SIG-M5 treated with dmso at 0.1 percent for 504 hours (cell line): Measurements from ENCODE around the gene CHD5.
"Not testable (repeated sequence)": the region's sequence is repeated elsewhere in the genome, so short reads cannot be mapped to it uniquely, and the experiment has no call there.

Experiments used
- DNase-seq: peaks from one replicate; lab custom pipeline; 2025; ENCODE audit not compliant: unreplicated experiment; lab: John Stamatoyannopoulos, UW

Gene CHD5

GRCh38 chr1:6180268-6180706, at the start of gene CHD5:
Gene CHD5, minus strand, starts transcription at chr1:6180321. Its CDS starts 298 bp downstream, at chr1:6180023.
- DNase-seq = no peak

GRCh38 chr1:6225651-6226050, 45.5 kb upstream of the CHD5 start:
- DNase-seq = no peak

- DNase-seq = no peak
Measured at GRCh38 chr1:6224718-6225117, 44.6 kb upstream of the CHD5 start.

GRCh38 chr1:6223617-6224016, 43.5 kb upstream of the CHD5 start:
- DNase-seq = no peak

GRCh38 chr1:6222636-6223035, 42.5 kb upstream of the CHD5 start:
- DNase-seq = no peak

- DNase-seq = no peak
Measured at GRCh38 chr1:6221210-6221784, 41.2 kb upstream of the CHD5 start.

GRCh38 chr1:6220236-6220635, 40.1 kb upstream of the CHD5 start:
- peak; percentile 42 for DNase-seq

GRCh38 chr1:6219641-6220040, 39.5 kb upstream of the CHD5 start:
- not testable (repeated sequence) for DNase-seq

- no peak for DNase-seq
Measured at GRCh38 chr1:6218375-6219164, 38.4 kb upstream of the CHD5 start.

- DNase-seq = no peak
Measured at GRCh38 chr1:6212193-6212959, 32.3 kb upstream of the CHD5 start.

GRCh38 chr1:6211731-6212130, 31.6 kb upstream of the CHD5 start:
- no peak for DNase-seq

- DNase-seq = no peak
Measured at GRCh38 chr1:6210591-6211355, 30.7 kb upstream of the CHD5 start.

- DNase-seq = peak; percentile 22
Measured at GRCh38 chr1:6209661-6210580, 29.8 kb upstream of the CHD5 start.

- DNase-seq = peak; percentile 36
Measured at GRCh38 chr1:6208723-6209660, 28.9 kb upstream of the CHD5 start.

GRCh38 chr1:6207921-6208320, 27.8 kb upstream of the CHD5 start:
- no peak for DNase-seq

GRCh38 chr1:6207075-6207885, 27.2 kb upstream of the CHD5 start:
- no peak for DNase-seq

GRCh38 chr1:6206520-6206855, 26.4 kb upstream of the CHD5 start:
- no peak for DNase-seq

- DNase-seq = peak; percentile 16
Measured at GRCh38 chr1:6205849-6206519, 25.9 kb upstream of the CHD5 start, which contains the start of gene RNF207. Gene RNF207, plus strand, starts transcription at chr1:6206119. Its CDS starts 417 bp downstream, at chr1:6206536.
